Measurements from ENCODE around the gene GORASP1. TPM values are rescaled to one million over a fixed set of nuclear protein-coding genes. Genes with fewer than 3 reads are reported as not detected.

Gene GORASP1
- total and polyA plus RNA-seq, 2 donors (not counting 1 experiment from before 2014, with no cell fraction given): 32.1 to 37.5 TPM

DNA sequence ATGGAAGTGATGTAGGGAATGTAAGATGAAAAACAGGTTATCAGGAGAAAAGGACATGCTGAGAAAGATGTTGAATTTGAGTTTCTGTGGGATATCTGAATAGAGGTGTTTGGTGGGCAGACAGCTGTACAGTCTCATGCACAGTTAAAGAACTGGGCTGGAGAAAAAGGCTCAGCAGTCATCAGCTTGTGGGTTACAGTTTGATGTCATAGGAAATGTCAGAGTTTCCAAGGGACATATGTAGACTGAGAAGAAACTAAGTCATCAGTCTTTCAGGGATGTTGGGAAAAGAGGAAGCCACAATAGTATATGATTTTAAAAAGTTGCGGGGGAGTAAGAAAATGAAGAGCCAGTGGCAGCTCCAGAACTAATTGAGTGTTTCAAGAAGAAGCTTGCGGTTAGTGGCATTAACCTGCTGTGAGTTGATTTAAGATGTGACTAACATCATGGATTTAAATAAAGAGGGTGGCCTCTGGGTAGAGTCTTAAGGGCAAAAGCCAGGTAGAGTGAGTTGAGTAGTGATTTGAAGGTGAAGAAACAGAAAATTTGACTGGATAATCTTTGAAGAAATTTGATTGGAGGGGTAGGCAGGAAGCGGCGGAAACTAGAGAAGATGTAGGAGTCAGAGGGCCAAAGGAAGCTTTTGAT is 24.6 kb downstream of the GORASP1 start:
- H3K4me2 ChIP-seq (ENCODE audit: extremely low read depth, insufficient read depth, low read length): no peak overlapping the region
- no peak for TF ChIP-seq EZH2 (IDR thresholded peaks at IDR 0.05; ENCODE audit: low read length, missing control alignments)
- TF ChIP-seq, protein P1, sequence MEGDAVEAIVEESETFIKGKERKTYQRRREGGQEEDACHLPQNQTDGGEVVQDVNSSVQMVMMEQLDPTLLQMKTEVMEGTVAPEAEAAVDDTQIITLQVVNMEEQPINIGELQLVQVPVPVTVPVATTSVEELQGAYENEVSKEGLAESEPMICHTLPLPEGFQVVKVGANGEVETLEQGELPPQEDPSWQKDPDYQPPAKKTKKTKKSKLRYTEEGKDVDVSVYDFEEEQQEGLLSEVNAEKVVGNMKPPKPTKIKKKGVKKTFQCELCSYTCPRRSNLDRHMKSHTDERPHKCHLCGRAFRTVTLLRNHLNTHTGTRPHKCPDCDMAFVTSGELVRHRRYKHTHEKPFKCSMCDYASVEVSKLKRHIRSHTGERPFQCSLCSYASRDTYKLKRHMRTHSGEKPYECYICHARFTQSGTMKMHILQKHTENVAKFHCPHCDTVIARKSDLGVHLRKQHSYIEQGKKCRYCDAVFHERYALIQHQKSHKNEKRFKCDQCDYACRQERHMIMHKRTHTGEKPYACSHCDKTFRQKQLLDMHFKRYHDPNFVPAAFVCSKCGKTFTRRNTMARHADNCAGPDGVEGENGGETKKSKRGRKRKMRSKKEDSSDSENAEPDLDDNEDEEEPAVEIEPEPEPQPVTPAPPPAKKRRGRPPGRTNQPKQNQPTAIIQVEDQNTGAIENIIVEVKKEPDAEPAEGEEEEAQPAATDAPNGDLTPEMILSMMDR (conservative IDR thresholded peaks at IDR 0.05 in 1 of 2, IDR thresholded peaks at IDR 0.05 in 1 of 2; ENCODE audit: low read depth in 1 of 2, low read length in 2 of 2): no peak
- H3K9ac ChIP-seq (ENCODE audit: insufficient read depth, low read length): no peak overlapping the region
- DNase-seq (ENCODE audit: low read depth in 2 of 2): no peak
- no peaks in the 10 kb centered on the region for H3K27me3 ChIP-seq (ENCODE audit: control insufficient read depth, insufficient read depth, low read length)
- H3K36me3 ChIP-seq (ENCODE audit: control insufficient read depth, insufficient read depth, low read length): peaks cover 7% of the 10 kb centered on the region
- H4K20me1 ChIP-seq (ENCODE audit: control insufficient read depth, extremely low read depth, insufficient read depth, low read length): no peaks in the 10 kb centered on the region
- no peaks in the 10 kb centered on the region for H3K4me1 ChIP-seq (ENCODE audit: control insufficient read depth, extremely low read depth, insufficient read depth, low read length)
- H3K9me3 ChIP-seq (ENCODE audit: control insufficient read depth, insufficient read depth, low read depth, low read length): no peaks in the 10 kb centered on the region
- no peak overlapping the region for H3K27ac ChIP-seq (ENCODE audit: insufficient read depth, low read length)
- H3K4me3 ChIP-seq (replicated peaks in 1 of 4; ENCODE audit: control extremely low read depth in 1 of 4, insufficient read depth in 1 of 4, low read depth in 3 of 4, low read length in 4 of 4): no peak overlapping the region
- no peak overlapping the region for H2AFZ ChIP-seq (ENCODE audit: low read length)
- no peaks in the 10 kb centered on the region for H3K79me2 ChIP-seq (ENCODE audit: control insufficient read depth, insufficient read depth, low read length)

DNA sequence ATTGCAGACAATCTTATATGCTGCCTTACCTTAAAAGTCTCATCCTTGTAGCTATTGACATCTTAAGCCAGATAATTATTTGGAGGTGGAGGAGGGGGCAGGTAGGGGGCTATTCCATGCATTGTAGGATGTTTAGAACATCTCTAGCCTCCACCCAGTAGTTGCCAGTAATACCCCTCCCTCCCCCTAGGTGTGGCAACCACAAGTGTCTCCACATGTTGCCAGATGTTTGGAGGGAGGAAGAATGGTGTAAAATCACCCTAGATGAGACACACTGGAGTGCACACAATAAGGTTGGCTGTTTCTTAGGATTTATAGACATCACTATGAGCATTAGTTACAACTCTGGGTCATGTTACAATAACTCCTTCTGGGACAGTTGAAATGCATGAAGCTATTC is 27.4 kb downstream of the GORASP1 start:
- Histone ChIP-seq H3K36me3 (ENCODE audit: control insufficient read depth, insufficient read depth, low read length) (peaks cover 1% of the 10 kb centered on the region), H3K27ac (ENCODE audit: insufficient read depth, low read length) (no peak overlapping the region), H3K4me1 (ENCODE audit: control insufficient read depth, extremely low read depth, insufficient read depth, low read length) (no peaks in the 10 kb centered on the region), H3K4me2 (ENCODE audit: extremely low read depth, insufficient read depth, low read length) (no peak overlapping the region), H3K4me3 (replicated peaks in 1 of 4; ENCODE audit: control extremely low read depth in 1 of 4, insufficient read depth in 1 of 4, low read depth in 3 of 4, low read length in 4 of 4) (no peak overlapping the region), H2AFZ (ENCODE audit: low read length) (no peak overlapping the region), H3K9ac (ENCODE audit: insufficient read depth, low read length) (no peak overlapping the region), H3K9me3 (ENCODE audit: control insufficient read depth, insufficient read depth, low read depth, low read length) (no peaks in the 10 kb centered on the region), H4K20me1 (ENCODE audit: control insufficient read depth, extremely low read depth, insufficient read depth, low read length) (no peaks in the 10 kb centered on the region), H3K27me3 (ENCODE audit: control insufficient read depth, insufficient read depth, low read length) (no peaks in the 10 kb centered on the region), H3K79me2 (ENCODE audit: control insufficient read depth, insufficient read depth, low read length) (no peaks in the 10 kb centered on the region)
- no peak for TF ChIP-seq EZH2 (IDR thresholded peaks at IDR 0.05; ENCODE audit: low read length, missing control alignments)
- TF ChIP-seq, protein P1 (conservative IDR thresholded peaks at IDR 0.05 in 1 of 2, IDR thresholded peaks at IDR 0.05 in 1 of 2; ENCODE audit: low read depth in 1 of 2, low read length in 2 of 2): no peak
- DNase-seq (ENCODE audit: low read depth in 2 of 2): no peak

DNA sequence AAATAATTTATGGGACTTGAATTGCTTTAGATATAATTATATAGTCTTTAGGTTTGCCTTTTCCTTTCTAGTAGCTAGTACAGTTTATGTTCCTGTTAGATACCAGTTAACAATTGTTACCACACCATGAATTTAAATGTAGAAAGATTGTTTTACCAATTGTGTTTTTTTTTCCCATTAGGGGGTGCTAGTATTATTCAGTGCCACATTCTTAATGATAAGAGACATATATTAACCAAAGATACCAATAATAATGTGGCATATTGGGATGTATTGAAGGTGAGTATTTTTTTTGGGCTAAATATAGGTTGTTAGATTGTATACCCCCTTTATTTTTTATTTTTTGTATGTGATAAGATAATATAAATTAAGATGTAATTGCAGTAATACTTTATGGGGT is 27.9 kb downstream of the GORASP1 start:
- Histone ChIP-seq H3K4me3 (replicated peaks in 1 of 4; ENCODE audit: control extremely low read depth in 1 of 4, insufficient read depth in 1 of 4, low read depth in 3 of 4, low read length in 4 of 4) (no peak overlapping the region), H3K9ac (ENCODE audit: insufficient read depth, low read length) (no peak overlapping the region), H3K27me3 (ENCODE audit: control insufficient read depth, insufficient read depth, low read length) (no peaks in the 10 kb centered on the region), H3K79me2 (ENCODE audit: control insufficient read depth, insufficient read depth, low read length) (no peaks in the 10 kb centered on the region), H4K20me1 (ENCODE audit: control insufficient read depth, extremely low read depth, insufficient read depth, low read length) (no peaks in the 10 kb centered on the region), H3K27ac (ENCODE audit: insufficient read depth, low read length) (no peak overlapping the region), H3K36me3 (ENCODE audit: control insufficient read depth, insufficient read depth, low read length) (peaks cover 1% of the 10 kb centered on the region), H2AFZ (ENCODE audit: low read length) (no peak overlapping the region), H3K4me1 (ENCODE audit: control insufficient read depth, extremely low read depth, insufficient read depth, low read length) (no peaks in the 10 kb centered on the region), H3K4me2 (ENCODE audit: extremely low read depth, insufficient read depth, low read length) (no peak overlapping the region), H3K9me3 (ENCODE audit: control insufficient read depth, insufficient read depth, low read depth, low read length) (no peaks in the 10 kb centered on the region)
- DNase-seq (ENCODE audit: low read depth in 2 of 2): no peak
- TF ChIP-seq, protein P1 (conservative IDR thresholded peaks at IDR 0.05 in 1 of 2, IDR thresholded peaks at IDR 0.05 in 1 of 2; ENCODE audit: low read depth in 1 of 2, low read length in 2 of 2): no peak
- TF ChIP-seq EZH2 (IDR thresholded peaks at IDR 0.05; ENCODE audit: low read length, missing control alignments): no peak

All from fibroblast of lung (primary cell).